ENCODE data around the gene SLC25A11. TPM values are rescaled to one million over a fixed set of nuclear protein-coding genes. Genes with fewer than 3 reads are reported as not detected.

The SLC25A11 gene
- total RNA-seq: 37.2 and 44.7 TPM in 2 replicates

- TF ChIP-seq CTCF (IDR thresholded peaks at IDR 0.05; ENCODE audit: insufficient read depth, low read length, poor library complexity, severe bottlenecking): no peak
- H3K27me3 ChIP-seq (ENCODE audit: control insufficient read depth, insufficient read depth, low read length): no peaks in the 10 kb centered on the region
- peak within 1 kb of the TSS; percentile 92 for H3K4me3 ChIP-seq (ENCODE audit: low read depth, low read length)
- peak; percentile 95 for DNase-seq (ENCODE audit: low read depth)
- peaks cover 1% of the 10 kb centered on the region for H3K36me3 ChIP-seq (ENCODE audit: control insufficient read depth, insufficient read depth, low read length)
Measured at GRCh38 chr17:4939796-4940554, at the start of gene SLC25A11, which contains the start of gene RNF167. TSS of gene SLC25A11 (minus strand) at chr17:4940046. CDS start at chr17:4939910, 136 bp downstream. TSS of gene RNF167 (plus strand) at chr17:4940268. CDS start at chr17:4940910, 642 bp downstream.

- DNase-seq (ENCODE audit: low read depth): no peak
- H3K36me3 ChIP-seq (ENCODE audit: control insufficient read depth, insufficient read depth, low read length): no peaks in the 10 kb centered on the region
- no peak for TF ChIP-seq CTCF (IDR thresholded peaks at IDR 0.05; ENCODE audit: insufficient read depth, low read length, poor library complexity, severe bottlenecking)
- H3K27me3 ChIP-seq (ENCODE audit: control insufficient read depth, insufficient read depth, low read length): no peaks in the 10 kb centered on the region
- H3K4me3 ChIP-seq (ENCODE audit: low read depth, low read length): peak overlapping the region; percentile 66
Measured at GRCh38 chr17:4987767-4988567, 48.1 kb upstream of the SLC25A11 start.

GRCh38 chr17:4986951-4987766 lies 47.3 kb upstream of the SLC25A11 start, which contains the start of gene CAMTA2:
TSS of gene CAMTA2 (minus strand) at chr17:4987675. CDS start at chr17:4986222, 1,453 bp downstream.
- Histone ChIP-seq H3K4me3 (ENCODE audit: low read depth, low read length) (peak within 1 kb of the TSS; percentile 66), H3K27me3 (ENCODE audit: control insufficient read depth, insufficient read depth, low read length) (no peaks in the 10 kb centered on the region), H3K36me3 (ENCODE audit: control insufficient read depth, insufficient read depth, low read length) (no peaks in the 10 kb centered on the region)
- TF ChIP-seq CTCF (IDR thresholded peaks at IDR 0.05; ENCODE audit: insufficient read depth, low read length, poor library complexity, severe bottlenecking): peak; percentile 44
- DNase-seq (ENCODE audit: low read depth): no peak

GRCh38 chr17:4986403-4986802 lies 46.6 kb upstream of the SLC25A11 start:
- H3K36me3 ChIP-seq (ENCODE audit: control insufficient read depth, insufficient read depth, low read length): no peaks in the 10 kb centered on the region
- H3K27me3 ChIP-seq (ENCODE audit: control insufficient read depth, insufficient read depth, low read length): no peaks in the 10 kb centered on the region
- H3K4me3 ChIP-seq (ENCODE audit: low read depth, low read length): peak overlapping the region; percentile 66
- no peak for DNase-seq (ENCODE audit: low read depth)
- no peak for TF ChIP-seq CTCF (IDR thresholded peaks at IDR 0.05; ENCODE audit: insufficient read depth, low read length, poor library complexity, severe bottlenecking)

GRCh38 chr17:4982305-4982704 lies 42.5 kb upstream of the SLC25A11 start:
- no peaks in the 10 kb centered on the region for H3K27me3 ChIP-seq (ENCODE audit: control insufficient read depth, insufficient read depth, low read length)

More at GRCh38 chr17:4982305-4982704, 42.5 kb upstream of the SLC25A11 start:
- TF ChIP-seq CTCF (IDR thresholded peaks at IDR 0.05; ENCODE audit: insufficient read depth, low read length, poor library complexity, severe bottlenecking): no peak
- Histone ChIP-seq H3K36me3 (ENCODE audit: control insufficient read depth, insufficient read depth, low read length) (peaks cover 3% of the 10 kb centered on the region), H3K4me3 (ENCODE audit: low read depth, low read length) (no peak overlapping the region)
- DNase-seq (ENCODE audit: low read depth): no peak

Data from kidney epithelial cell (primary cell).